ENCODE data around the gene DOCK1.

The DOCK1 gene

GRCh38 chr10:127411062-127411461 is 505.8 kb downstream of the DOCK1 start:
- no peak for DNase-seq

GRCh38 chr10:127413326-127413725 is 508.1 kb downstream of the DOCK1 start:
- DNase-seq, result no peak

GRCh38 chr10:127414024-127414423 is 508.8 kb downstream of the DOCK1 start:
- DNase-seq, result no peak

DNA sequence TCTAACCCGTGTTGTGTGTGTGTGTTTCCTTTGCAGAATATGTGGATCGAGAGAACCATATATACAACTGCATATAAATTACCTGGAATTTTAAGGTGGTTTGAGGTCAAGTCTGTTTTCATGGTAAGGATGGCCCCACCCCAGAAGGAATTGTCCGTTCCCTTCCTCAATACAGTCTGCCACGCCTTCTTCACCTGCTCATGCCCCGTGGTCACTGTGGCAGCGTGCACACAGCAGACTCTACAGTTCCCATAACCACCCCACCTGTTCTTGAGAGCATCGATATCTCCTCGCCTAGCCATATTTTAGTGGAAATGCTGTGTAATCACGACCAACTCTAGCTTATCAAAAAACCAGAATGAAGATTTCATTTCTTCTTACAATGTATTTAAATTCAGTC is 509.9 kb downstream of the DOCK1 start:
- DNase-seq, result no peak

GRCh38 chr10:127415901-127416581 is 510.8 kb downstream of the DOCK1 start:
- DNase-seq, result no peak

GRCh38 chr10:127417031-127417430 is 511.8 kb downstream of the DOCK1 start:
- no peak for DNase-seq

GRCh38 chr10:127417686-127418401 is 512.6 kb downstream of the DOCK1 start:
- no peak for DNase-seq

DNA sequence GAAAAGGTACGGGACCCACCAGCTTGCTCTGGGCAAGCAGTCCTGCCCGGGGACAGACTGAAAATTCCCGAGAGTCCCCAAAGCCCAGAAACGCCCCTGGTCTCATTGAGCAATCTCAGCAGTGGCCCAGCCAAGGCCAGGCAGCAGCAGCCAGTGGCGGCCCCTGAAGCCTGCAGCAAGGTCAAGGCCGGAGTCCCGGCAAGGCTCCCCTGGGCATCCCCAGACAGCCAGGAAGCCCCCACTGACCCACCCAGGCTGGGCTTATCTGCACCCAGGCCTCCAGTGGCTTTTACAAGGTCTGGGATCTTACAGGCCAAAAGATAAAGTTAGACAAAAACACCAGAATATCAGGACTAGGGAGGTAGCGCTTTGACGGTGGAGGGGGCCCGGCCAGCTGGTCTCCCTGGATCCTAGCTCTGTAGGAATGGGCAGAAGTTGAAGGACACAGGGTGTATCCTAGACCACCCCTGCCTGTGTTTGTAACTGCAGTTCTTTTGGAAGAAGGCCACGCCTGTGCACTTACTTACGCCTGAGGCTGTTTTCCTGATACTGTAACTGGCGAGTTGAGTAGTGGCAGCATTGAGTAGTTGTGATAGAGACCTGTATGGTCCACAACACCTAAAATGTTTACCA is 513.4 kb downstream of the DOCK1 start:
- no peak for DNase-seq

DNA sequence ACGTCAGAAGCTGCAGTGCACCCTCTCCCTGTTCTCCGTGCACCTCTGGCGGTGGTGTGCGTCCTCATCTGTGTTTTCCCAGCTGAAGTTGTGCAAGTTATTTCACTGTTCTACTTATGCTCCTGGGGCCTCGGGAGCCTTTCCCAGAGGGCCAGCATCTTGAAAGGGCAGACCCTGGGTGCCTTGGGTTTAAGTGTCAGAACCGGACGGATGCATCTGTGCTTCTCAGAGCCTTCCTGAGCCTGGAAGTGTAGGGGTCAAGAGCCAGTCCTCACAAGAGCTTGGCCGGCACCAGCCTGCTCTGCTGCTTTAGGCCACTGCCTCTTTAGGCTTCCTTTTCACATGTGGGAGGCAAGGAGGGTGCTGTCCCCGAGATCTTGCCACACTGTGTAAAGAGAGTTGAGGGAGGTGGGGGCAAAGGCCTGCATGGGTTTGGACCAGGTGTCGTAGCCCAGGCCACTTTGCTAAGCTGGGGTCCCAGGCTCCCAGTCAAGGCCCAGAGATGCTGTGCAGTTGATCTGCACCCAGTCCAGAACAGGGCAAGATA is 515.0 kb downstream of the DOCK1 start:
- DNase-seq, result no peak

DNA sequence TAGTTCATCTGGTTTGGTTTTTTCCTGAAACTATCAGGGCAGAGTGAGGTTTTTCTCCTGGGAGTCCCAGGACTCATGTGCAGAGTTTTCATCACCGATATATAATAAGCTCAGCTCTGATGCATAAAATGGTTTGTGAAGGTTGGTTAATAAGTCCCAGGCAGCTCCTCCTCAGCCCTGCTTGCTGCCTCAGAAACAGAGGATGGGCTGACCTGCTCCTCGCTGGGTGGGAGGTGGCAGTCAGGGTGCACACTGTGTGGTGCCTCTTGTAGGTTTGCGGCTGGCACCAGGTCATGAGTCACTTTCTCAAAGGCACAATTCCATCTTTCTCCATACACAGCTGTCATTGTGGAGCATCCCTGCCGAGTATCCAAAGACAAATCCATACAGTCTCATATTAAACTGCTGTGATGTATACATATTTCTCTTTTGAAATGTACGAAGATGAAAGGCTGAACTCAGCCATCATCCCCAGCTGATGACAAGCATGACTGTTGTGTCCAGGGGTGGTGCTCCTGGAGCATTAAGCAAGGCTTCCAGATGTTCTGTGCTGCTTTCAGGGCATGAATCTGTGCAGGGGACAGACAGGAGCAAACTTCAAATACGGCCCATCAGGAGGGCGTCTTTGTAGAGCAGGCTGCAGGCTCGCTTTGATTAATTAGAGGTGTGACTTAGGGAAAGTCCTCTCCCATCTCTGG is 518.1 kb downstream of the DOCK1 start:
- no peak for DNase-seq

GRCh38 chr10:127424594-127425264 is 519.5 kb downstream of the DOCK1 start:
- no peak for DNase-seq

GRCh38 chr10:127426746-127427145 is 521.5 kb downstream of the DOCK1 start:
- no peak for DNase-seq

DNA sequence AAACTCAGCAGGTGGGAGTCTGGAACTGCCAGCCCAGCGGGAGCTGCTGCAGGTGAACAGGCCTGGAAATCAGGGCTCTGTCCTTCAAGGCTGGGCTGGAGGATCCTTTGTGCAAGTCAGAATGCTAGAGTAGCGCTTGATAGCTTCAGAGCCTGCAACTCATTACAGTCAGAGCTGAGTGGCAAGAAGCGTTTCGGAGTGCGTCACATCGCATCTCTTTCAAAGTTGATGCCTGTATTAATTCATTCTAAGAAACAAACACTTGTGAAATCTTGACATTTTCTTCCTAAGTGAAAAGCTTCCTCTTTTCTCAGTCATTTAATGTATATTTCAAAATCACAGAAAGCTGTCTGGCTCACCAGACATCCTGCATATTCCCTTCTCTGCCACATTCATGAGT is 522.7 kb downstream of the DOCK1 start:
- DNase-seq, result no peak

- DNase-seq, result no peak
Observed at GRCh38 chr10:127428385-127428980, 523.3 kb downstream of the DOCK1 start.

- DNase-seq, result no peak
Observed at GRCh38 chr10:127429601-127430312, 524.5 kb downstream of the DOCK1 start.

DNA sequence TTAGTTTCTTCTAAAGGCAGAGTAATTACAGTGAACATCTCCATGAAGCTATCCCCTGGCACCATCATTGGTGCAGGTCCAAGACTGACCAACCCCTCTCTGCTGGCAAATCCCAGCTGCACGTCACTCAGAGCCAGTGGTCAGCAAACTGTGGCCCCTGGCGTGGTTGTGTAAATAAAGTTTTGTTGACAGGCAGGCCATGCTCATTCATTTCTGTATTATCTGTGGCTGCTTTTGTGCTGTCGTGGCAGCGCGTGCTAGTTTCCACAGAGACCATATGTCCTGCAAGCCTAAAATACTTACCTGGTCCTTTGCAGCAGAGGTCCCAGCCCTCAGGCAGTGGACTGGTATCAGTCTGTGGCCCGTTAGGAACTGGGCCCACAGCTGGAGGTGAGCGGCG is 526.3 kb downstream of the DOCK1 start:
- DNase-seq, result no peak

- no peak for DNase-seq
Observed at GRCh38 chr10:127434006-127434405, 528.8 kb downstream of the DOCK1 start.

GRCh38 chr10:127435246-127435645 is 530.0 kb downstream of the DOCK1 start:
- DNase-seq, result no peak

- no peak for DNase-seq
Observed at GRCh38 chr10:127440371-127440770, 535.1 kb downstream of the DOCK1 start.

DNA sequence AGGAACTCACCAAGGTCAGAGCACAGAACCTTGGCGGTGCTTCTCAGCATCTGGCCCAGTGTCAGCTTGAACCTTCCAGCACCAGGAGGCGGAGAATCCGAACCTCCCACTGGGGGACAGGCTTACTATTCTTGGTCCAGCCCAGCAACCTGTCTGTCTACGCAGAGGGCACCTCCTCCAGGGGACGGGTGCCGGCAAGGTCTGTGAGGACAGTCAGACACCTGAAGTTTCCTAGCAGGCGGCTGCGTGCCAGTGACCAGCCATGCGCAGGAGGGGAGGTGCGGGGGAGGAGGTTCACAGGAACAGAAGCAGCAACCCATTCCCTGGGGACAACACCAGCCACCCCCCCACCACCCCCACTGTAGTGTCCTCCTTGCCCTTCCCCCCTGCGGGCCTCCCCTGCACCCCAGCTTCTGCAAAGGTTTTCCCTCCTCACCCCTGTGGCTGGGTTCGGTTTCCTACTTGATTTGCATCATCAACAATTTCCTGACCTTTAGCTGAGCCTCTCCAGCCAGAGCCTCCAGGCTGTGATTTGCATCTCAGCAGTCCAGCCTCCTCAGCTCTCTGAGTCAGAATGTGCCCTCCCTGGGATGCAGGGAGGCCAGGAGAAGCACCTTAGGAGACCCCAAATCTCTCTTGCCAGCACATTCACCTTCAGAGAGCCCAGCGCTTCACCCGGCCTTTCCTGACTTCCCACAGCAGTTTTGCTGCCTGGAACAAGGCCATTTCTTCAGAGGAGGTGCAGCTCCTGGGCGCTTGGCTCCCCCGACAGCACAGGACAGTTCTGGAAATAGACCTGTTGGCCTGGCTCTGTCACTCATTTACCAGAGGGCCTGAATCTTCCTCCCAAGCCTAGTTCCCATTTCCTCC is 536.4 kb downstream of the DOCK1 start:
- DNase-seq, result no peak

DNA sequence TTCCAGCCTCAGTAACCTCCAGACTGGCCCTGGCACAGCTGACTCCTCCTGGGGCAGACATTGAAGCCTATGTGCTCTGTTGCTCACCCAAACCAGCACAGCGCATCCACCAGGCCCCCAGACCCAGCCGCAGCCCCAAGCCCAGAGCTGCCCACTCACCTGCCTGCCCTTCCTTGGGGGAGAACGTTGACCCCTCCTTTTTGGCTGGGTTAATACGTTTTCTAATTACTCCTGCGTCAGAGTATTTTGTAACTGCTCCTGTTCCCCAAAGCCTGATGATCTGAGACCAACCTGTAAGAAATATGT is 536.9 kb downstream of the DOCK1 start:
- DNase-seq, result no peak

Data from RPMI8226 (cell line).